Thyroid gland (tissue), 4 donors: ENCODE measurements around the gene CTRL. TPM values are rescaled to one million over a fixed set of nuclear protein-coding genes. Genes with fewer than 3 reads are reported as not detected.
A peak's percentile ranks its signal among the peaks of the same experiment; 100 is the strongest.

Source experiments
- DNase-seq, 2 donors: peaks; one replicate each; pipeline ENCODE4 v3.0.0-alpha.2; 2019
- H3K27ac ChIP-seq, 3 donors: fragments of 200-600 bp; sonication (generic); 1 replicate in 2 of 3; 2 replicates in 1 of 3; pipeline ENCODE4 v1.5.1; 2016 to 2019; ENCODE audit warnings: mild to moderate bottlenecking in 1 of 3, moderate library complexity in 1 of 3
- H3K27me3 ChIP-seq: fragments of 200-600 bp; sonication (generic); one replicate; pipeline ENCODE4 v1.5.1; 2019
- H3K36me3 ChIP-seq, 2 donors: fragments of 200-600 bp; sonication (generic); one replicate each; pipeline ENCODE4 v1.5.1; 2016 to 2019
- H3K4me1 ChIP-seq, 2 donors: fragments of 200-600 bp; sonication (generic); one replicate each; pipeline ENCODE4 v1.5.1; 2017 to 2019
- H3K4me3 ChIP-seq, 3 donors: fragments of 200-600 bp; sonication (generic); replicated peaks in 1 of 3; 1 replicate in 2 of 3; 2 replicates in 1 of 3; pipeline ENCODE4 v1.5.1; 2016; ENCODE audit warnings: mild to moderate bottlenecking in 1 of 3
- H3K9me3 ChIP-seq: fragments of 200-600 bp; sonication (generic); one replicate; pipeline ENCODE4 v1.5.1; 2017
- POLR2A ChIP-seq, 2 donors: fragments of 450-650 bp; IDR thresholded peaks; one replicate each; pipeline ENCODE4 v1.6.1; 2017; ENCODE audit warnings: antibody characterized with exemption in 2 of 2, mild to moderate bottlenecking in 2 of 2, moderate library complexity in 1 of 2
- WGBS, 2 donors: methylation state at CpG; one replicate each; pipeline ENCODE4 v1.1.5; 2017; 5-methylcytosine and 5-hydroxymethylcytosine counted together
- intact Hi-C: fragments of 100-400 bp; cut with DNase I; formaldehyde crosslinking; loops from one replicate; pipeline ENCODE4 v1.15.1; 2023
- total RNA-seq, 4 donors: library from RNA; depleted of rRNA; stranded (reverse); fragments of >200 nt; gene quantifications; one replicate each; pipeline ENCODE4 v1.2.3, GENCODE V29; 2016
- TF ChIP-seq, protein P1 (sequence below), 6 experiments: fragments of 200-600 bp in 3 of 6; fragments of 450-650 bp in 3 of 6; sonication (generic) in 3 of 6; IDR thresholded peaks; one replicate each; pipeline ENCODE4 v1.5.1; 2016 to 2019; ENCODE audit warnings: antibody characterized with exemption in 6 of 6, mild to moderate bottlenecking in 2 of 6, inconsistent platforms in 1 of 6, moderate library complexity in 1 of 6

Gene CTRL
- total RNA-seq, 4 donors from 2014 or later, result 0.34 to 0.94 TPM; not detected in 2

DNA sequence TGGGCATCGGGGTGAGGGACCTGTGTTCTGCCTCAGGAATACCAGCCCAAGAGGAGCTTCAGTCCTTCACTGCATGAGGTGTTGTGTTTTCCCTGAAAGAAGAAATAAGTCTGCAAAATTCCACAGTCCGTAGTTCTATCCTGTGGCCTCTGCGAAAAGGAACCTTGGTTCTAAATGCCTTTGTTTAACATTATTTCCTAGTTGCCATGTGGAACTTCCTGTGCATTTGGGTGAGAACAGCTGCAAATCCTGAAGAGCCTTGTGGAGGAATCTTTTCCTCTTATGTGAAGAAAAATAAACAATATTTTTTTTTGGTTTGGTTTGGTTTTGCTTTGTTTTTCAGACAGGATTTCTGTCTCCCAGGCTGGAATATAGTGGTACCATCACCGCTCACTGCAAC, 28.8 kb downstream of the CTRL start:
- intact Hi-C loops, result no loop called here
- WGBS, 2 donors, result 74 to 79% methylated on average over 4 of the region's 4 CpGs
- Histone ChIP-seq H3K27ac (no peak overlapping the region), H3K4me3 (no peak overlapping the region), H3K4me1 (peaks cover 0 to under 1% of the 10 kb centered on the region in 2 donors), H3K9me3 (no peaks in the 10 kb centered on the region), H3K27me3 (no peaks in the 10 kb centered on the region), H3K36me3 (no peaks in the 10 kb centered on the region)
- TF ChIP-seq POLR2A (IDR thresholded peaks at IDR 0.05), result no peak
- no peak for DNase-seq

DNA sequence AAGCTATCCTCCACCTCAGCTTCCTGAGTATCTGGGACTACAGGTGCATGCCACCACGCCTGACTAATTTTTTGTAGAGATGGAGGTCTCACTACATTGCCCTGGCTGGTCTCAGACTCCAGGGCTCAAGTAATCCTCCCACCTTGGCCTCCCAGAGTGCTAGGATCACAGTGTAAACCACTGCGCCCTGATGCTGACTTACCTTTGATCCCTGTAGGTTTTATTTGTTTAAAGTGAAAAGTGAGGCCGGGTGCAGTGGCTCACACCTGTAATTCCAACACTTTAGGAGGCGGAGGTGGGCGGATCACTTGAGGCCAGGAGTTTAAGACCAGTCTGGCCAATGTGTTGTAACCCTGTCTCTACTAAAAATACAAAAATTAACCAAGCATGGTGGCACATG, 29.9 kb downstream of the CTRL start:
- WGBS, 2 donors, result 88 to 92% methylated on average over 5 of the region's 5 CpGs
- TF ChIP-seq, protein P1, sequence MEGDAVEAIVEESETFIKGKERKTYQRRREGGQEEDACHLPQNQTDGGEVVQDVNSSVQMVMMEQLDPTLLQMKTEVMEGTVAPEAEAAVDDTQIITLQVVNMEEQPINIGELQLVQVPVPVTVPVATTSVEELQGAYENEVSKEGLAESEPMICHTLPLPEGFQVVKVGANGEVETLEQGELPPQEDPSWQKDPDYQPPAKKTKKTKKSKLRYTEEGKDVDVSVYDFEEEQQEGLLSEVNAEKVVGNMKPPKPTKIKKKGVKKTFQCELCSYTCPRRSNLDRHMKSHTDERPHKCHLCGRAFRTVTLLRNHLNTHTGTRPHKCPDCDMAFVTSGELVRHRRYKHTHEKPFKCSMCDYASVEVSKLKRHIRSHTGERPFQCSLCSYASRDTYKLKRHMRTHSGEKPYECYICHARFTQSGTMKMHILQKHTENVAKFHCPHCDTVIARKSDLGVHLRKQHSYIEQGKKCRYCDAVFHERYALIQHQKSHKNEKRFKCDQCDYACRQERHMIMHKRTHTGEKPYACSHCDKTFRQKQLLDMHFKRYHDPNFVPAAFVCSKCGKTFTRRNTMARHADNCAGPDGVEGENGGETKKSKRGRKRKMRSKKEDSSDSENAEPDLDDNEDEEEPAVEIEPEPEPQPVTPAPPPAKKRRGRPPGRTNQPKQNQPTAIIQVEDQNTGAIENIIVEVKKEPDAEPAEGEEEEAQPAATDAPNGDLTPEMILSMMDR (IDR thresholded peaks at IDR 0.05), result no peak
- no peak for TF ChIP-seq POLR2A (IDR thresholded peaks at IDR 0.05)

DNA sequence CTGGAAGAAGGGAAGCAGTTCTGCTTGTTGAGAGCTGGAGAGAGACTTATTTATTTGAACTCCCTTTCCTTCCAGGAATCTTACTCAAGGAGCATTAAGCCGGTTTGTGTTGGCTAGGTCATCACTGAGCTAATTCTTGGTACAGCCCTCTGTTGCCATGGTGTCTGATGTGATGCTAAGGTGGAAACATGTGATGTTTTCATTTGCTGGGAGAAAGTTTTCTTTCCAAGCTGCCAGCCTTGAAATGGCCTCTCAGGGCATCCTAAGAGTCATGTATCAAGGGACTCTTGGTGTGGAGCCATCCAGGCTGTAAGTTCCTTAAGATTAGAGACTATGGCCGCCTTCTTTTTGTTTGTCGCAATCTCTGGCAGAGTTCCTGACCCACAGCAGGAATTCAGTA, 34.4 kb downstream of the CTRL start:
- Histone ChIP-seq H3K4me3 (no peak overlapping the region), H3K36me3 (no peaks in the 10 kb centered on the region), H3K27ac (peak overlapping the region in 1 of 3 donors; percentile 57), H3K4me1 (peaks cover 17 to 36% of the 10 kb centered on the region in 2 donors), H3K27me3 (no peaks in the 10 kb centered on the region), H3K9me3 (no peaks in the 10 kb centered on the region)
- intact Hi-C loops, result no loop called here
- DNase-seq, result peak; percentile 51 to 57
- 33 to 46% methylated on average over 3 of the region's 3 CpGs for WGBS, 2 donors
- TF ChIP-seq POLR2A (IDR thresholded peaks at IDR 0.05), result no peak
- TF ChIP-seq, protein P1 (IDR thresholded peaks at IDR 0.05), result no peak

More for the DNA sequence above, 29.9 kb downstream of the CTRL start:
- Histone ChIP-seq H3K4me3 (no peak overlapping the region), H3K27ac (no peak overlapping the region), H3K4me1 (peaks cover 4 to 11% of the 10 kb centered on the region in 2 donors), H3K27me3 (no peaks in the 10 kb centered on the region), H3K36me3 (no peaks in the 10 kb centered on the region), H3K9me3 (no peaks in the 10 kb centered on the region)
- no peak for DNase-seq
- intact Hi-C loops, result no loop called here

DNA sequence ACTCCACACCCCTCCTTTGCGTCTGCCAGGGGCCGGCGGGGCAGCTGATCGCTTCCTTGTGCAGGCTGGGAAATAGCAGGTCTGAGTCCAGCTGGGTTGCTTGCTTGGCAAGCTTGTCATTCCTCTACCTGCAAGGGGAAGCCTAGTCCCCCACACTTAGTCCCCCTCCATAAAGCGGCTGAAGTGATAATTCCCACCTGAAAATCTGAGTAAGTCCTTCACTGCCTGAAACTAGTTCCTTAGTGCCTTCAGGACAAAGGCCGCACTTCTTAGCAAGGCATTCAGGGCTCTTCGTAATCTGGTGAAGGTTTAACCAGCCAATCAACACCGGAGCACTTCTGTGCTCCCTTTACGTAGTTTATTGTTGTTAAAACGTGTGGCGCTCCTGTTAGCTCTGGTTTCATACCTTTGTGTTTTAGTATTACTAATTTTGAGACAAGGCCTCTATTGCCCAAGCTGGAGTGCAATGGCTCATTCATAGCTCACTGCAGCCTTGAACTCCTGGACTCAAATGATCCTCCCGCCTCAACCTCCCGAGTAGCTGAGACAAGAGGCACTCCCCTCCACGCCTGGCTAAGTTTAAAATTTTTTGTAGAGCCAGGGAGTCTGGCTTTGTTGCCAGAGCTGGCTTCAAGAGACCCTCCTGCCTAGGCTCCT, 37.8 kb downstream of the CTRL start:
- DNase-seq, result no peak
- Histone ChIP-seq H3K4me3 (peak overlapping the region; percentile 73 to 96 (median 96)), H3K27me3 (no peaks in the 10 kb centered on the region), H3K27ac (peak overlapping the region; percentile 86 to 91 (median 88)), H3K9me3 (no peaks in the 10 kb centered on the region), H3K4me1 (peaks cover 17 to 36% of the 10 kb centered on the region in 2 donors), H3K36me3 (no peaks in the 10 kb centered on the region)
- TF ChIP-seq, protein P1 (IDR thresholded peaks at IDR 0.05), result no peak
- no peak for TF ChIP-seq POLR2A (IDR thresholded peaks at IDR 0.05)
- WGBS, 2 donors, result 17 to 22% methylated on average over 12 to 13 of the region's 14 CpGs
- intact Hi-C loops, result no loop called here

DNA sequence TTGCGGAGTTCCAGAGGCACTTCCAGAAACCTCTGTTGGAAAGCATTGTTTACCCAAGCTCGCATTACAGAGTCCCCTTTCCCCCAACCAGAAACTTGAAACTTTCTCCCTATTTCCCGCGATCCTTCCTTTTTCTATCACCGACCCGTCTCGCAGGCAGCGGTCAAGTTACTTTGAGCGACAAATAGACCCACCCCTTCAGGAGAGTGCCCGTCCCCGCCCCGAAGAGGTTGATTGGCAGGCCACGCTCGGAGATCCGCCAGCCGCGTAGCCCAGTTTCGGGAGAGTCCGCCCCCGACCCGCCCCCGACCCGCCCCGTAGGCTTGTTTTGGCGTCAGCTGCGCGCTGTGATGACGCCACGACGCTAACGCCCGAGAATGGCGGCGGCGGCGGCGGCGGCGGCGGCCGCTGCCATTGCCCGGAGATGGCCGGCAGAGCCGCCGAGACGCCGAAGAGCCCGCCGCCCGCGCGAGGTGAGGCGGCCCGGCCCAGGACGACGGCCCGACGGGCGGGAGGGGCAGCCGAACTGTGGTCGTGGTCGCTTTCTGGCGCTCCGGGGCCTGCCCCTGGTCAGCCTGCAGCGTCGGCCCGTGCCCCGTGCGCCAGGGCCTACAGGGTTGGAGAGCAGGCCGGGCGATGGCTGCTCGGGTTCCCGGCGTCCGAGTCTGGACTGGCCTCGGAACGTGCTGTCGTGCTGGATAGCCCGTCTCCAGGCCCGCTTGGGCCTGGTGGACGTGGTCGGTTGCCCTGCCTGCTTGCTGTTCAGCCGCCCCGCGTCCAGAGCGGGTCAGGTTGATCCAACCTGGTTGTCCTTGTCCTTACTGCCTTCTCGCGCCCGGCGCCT, 38.5 kb downstream of the CTRL start, which contains the start of gene PSKH1:
PSKH1 (plus strand) TSS at position 356 of the 844 bp plus-strand sequence. CDS start 15,496 bp downstream, outside the sequence.
- Histone ChIP-seq H3K9me3 (no peaks in the 10 kb centered on the region), H3K4me3 (peak within 1 kb of the TSS; percentile 73 to 96 (median 96)), H3K27ac (peak within 1 kb of the TSS; percentile 86 to 91 (median 88)), H3K36me3 (no peaks in the 10 kb centered on the region), H3K4me1 (peaks cover 17 to 36% of the 10 kb centered on the region in 2 donors), H3K27me3 (no peaks in the 10 kb centered on the region)
- intact Hi-C loops, result no loop called here
- WGBS, 2 donors, result 0 to 1% methylated on average over 21 to 24 of the region's 90 CpGs
- DNase-seq, result peak; percentile 95 to 97
- peak; percentile 53 to 88 for TF ChIP-seq POLR2A (IDR thresholded peaks at IDR 0.05)
- TF ChIP-seq, protein P1 (IDR thresholded peaks at IDR 0.05), result no peak
